ENCODE data around the gene ARID4B.

GRCh38 chr1:235213752-235214151 lies 114.2 kb downstream of the ARID4B start:
- TF ChIP-seq CTCF (conservative IDR thresholded peaks at IDR 0.05; ENCODE audit: low read depth, low read length) (no peak), EZH2 (IDR thresholded peaks at IDR 0.05; ENCODE audit: low read length, unreplicated experiment) (no peak)
